CD14-positive monocyte (primary cell): Measurements from ENCODE around the gene AEBP1. TPM values are rescaled to one million over a fixed set of nuclear protein-coding genes. Genes with fewer than 3 reads are reported as not detected.
A peak's percentile ranks its signal among the peaks of the same experiment; 100 is the strongest.
"Not testable (repeated sequence)": the region's sequence is repeated elsewhere in the genome, so short reads cannot be mapped to it uniquely, and the experiment has no call there.

Experiments used
- DNase-seq, 3 donors: peaks; one replicate each; pipeline ENCODE4 v3.0.0-alpha.2; 2011 to 2022
- H2AFZ ChIP-seq: 2 replicates; pipeline ENCODE4 v1.6.0; 2012; ENCODE audit warnings: mild to moderate bottlenecking, low read depth, low read length, inconsistent platforms; ENCODE audit not compliant: insufficient read depth, poor library complexity, severe bottlenecking
- H3K27ac ChIP-seq, 2 donors: 1 replicate in 1 of 2; 2 replicates in 1 of 2; pipeline ENCODE4 v1.5.1; 2012 to 2013; ENCODE audit warnings: low read length in 2 of 2, control low read depth in 1 of 2, inconsistent platforms in 1 of 2, low read depth in 1 of 2, mild to moderate bottlenecking in 1 of 2
- H3K27me3 ChIP-seq, 2 donors: one replicate each; pipeline versions ENCODE4 v1.6.0 to v1.6.1; 2011 to 2013; ENCODE audit warnings: low read length in 2 of 2; ENCODE audit not compliant: control insufficient read depth in 2 of 2, insufficient read depth in 2 of 2
- H3K36me3 ChIP-seq, 2 donors: replicated peaks in 1 of 2; 1 replicate in 1 of 2; 2 replicates in 1 of 2; pipeline versions ENCODE4 v1.5.1 to v1.6.1; 2012 to 2013; ENCODE audit warnings: low read length in 2 of 2, control low read depth in 1 of 2, inconsistent platforms in 1 of 2, mild to moderate bottlenecking in 1 of 2; ENCODE audit not compliant: insufficient read depth in 2 of 2, control insufficient read depth in 1 of 2
- H3K4me1 ChIP-seq, 2 donors: 1 replicate in 1 of 2; 2 replicates in 1 of 2; pipeline versions ENCODE4 v1.5.1 to v1.6.1; 2012 to 2013; ENCODE audit warnings: low read length in 2 of 2, control low read depth in 1 of 2, inconsistent platforms in 1 of 2, mild to moderate bottlenecking in 1 of 2, moderate library complexity in 1 of 2; ENCODE audit not compliant: insufficient read depth in 2 of 2, control insufficient read depth in 1 of 2
- H3K4me2 ChIP-seq: replicated peaks from 2 replicates; pipeline ENCODE3; 2012; ENCODE audit warnings: low read length, moderate library complexity, mild to moderate bottlenecking; ENCODE audit not compliant: poor library complexity, severe bottlenecking; ENCODE audit errors: extremely low read depth
- H3K4me3 ChIP-seq, 3 experiments: fragments of 200-600 bp in 1 of 3; sonication (generic) in 1 of 3; replicated peaks in 1 of 3; 1 replicate in 2 of 3; 2 replicates in 1 of 3; pipeline ENCODE4 v1.5.1; 2011 to 2013; ENCODE audit warnings: low read length in 3 of 3, mild to moderate bottlenecking in 3 of 3, control low read depth in 2 of 3, low read depth in 2 of 3, inconsistent platforms in 1 of 3, moderate library complexity in 1 of 3
- H3K79me2 ChIP-seq: 2 replicates; pipeline ENCODE4 v1.6.0; 2012; ENCODE audit warnings: mild to moderate bottlenecking, control low read depth, inconsistent platforms, low read length, moderate library complexity; ENCODE audit not compliant: insufficient read depth
- H3K9ac ChIP-seq: 2 replicates; pipeline ENCODE4 v1.6.0; 2017; ENCODE audit warnings: low read length, mild to moderate bottlenecking; ENCODE audit not compliant: insufficient read depth, poor library complexity, severe bottlenecking
- H3K9me3 ChIP-seq, 2 donors: replicated peaks in 1 of 2; 1 replicate in 1 of 2; 2 replicates in 1 of 2; pipeline versions ENCODE4 v1.5.1 to v1.6.1; 2012 to 2013; ENCODE audit warnings: low read length in 2 of 2, control low read depth in 1 of 2; ENCODE audit not compliant: control insufficient read depth in 1 of 2, insufficient read depth in 1 of 2
- H4K20me1 ChIP-seq: 2 replicates; pipeline ENCODE4 v1.6.0; 2012; ENCODE audit warnings: mild to moderate bottlenecking, low read length, control low read depth, moderate library complexity; ENCODE audit not compliant: insufficient read depth
- H3K27ac Mint-ChIP-seq, 7 donors: one replicate each; pipeline ENCODE4 v1.8.0; 2020; ENCODE audit warnings: mild to moderate bottlenecking in 7 of 7, mixed read lengths in 7 of 7, moderate library complexity in 6 of 7, inconsistent platforms in 2 of 7
- H3K27me3 Mint-ChIP-seq, 3 donors: one replicate each; pipeline ENCODE4 v1.8.0; 2021 to 2022; ENCODE audit warnings: low read depth in 3 of 3, mild to moderate bottlenecking in 3 of 3, mixed read lengths in 3 of 3, moderate library complexity in 3 of 3, inconsistent platforms in 1 of 3
- H3K36me3 Mint-ChIP-seq, 2 donors: one replicate each; pipeline ENCODE4 v1.8.0; 2020; ENCODE audit warnings: mixed read lengths in 2 of 2, inconsistent platforms in 1 of 2, mild to moderate bottlenecking in 1 of 2
- H3K4me1 Mint-ChIP-seq: one replicate; pipeline ENCODE4 v1.8.0; 2020; ENCODE audit warnings: mild to moderate bottlenecking, mixed read lengths
- H3K4me3 Mint-ChIP-seq, 2 donors: one replicate each; pipeline ENCODE4 v1.8.0; 2020; ENCODE audit warnings: mild to moderate bottlenecking in 2 of 2, mixed read lengths in 2 of 2, moderate library complexity in 1 of 2
- H3K9me3 Mint-ChIP-seq, 7 donors: one replicate each; pipeline ENCODE4 v1.8.0; 2020 to 2022; ENCODE audit warnings: mixed read lengths in 7 of 7, mild to moderate bottlenecking in 6 of 7, moderate library complexity in 6 of 7, inconsistent platforms in 2 of 7
- WGBS: methylation state at CpG from one replicate; pipeline ENCODE4 v1.1.5; 2013; ENCODE audit warnings: missing lambda C conversion rate; ENCODE audit not compliant: insufficient coverage; 5-methylcytosine and 5-hydroxymethylcytosine counted together
- intact Hi-C, 2 donors: fragments of 100-400 bp; cut with micrococcal nuclease; formaldehyde crosslinking; loops; one replicate each; pipeline versions ENCODE4 v1.15.0 to v1.15.1; 2023
- polyA plus RNA-seq, 3 donors: library from polyadenylated mRNA; depleted of rRNA in 1 of 3; unstranded in 2 of 3; stranded (reverse) in 1 of 3; fragments of 300-500 nt in 2 of 3; fragments of >200 nt in 1 of 3; fragmentation: Illumina TruSeq in 2 of 3; gene quantifications; 1 replicate in 2 of 3; 2 replicates in 1 of 3; pipeline ENCODE4 v1.2.3, GENCODE V29; 2012 to 2021
- TF ChIP-seq, protein P1 (sequence below): fragments of 200-600 bp; IDR thresholded peaks from one replicate; pipeline ENCODE4 v1.8.0; 2022; ENCODE audit warnings: antibody characterized with exemption, mild to moderate bottlenecking

AEBP1 gene
- polyA plus RNA-seq, 3 donors: 0.08 TPM; not detected in 2

GRCh38 chr7:44123190-44124003 is 19.3 kb downstream of the AEBP1 start, which contains the start of gene POLD2:
TSS of gene POLD2 (minus strand) at chr7:44123548. CDS start at chr7:44122053, 1,495 bp downstream.
- under 1% methylated on average over 86 of the region's 86 CpGs for WGBS
- TF ChIP-seq, protein P1, sequence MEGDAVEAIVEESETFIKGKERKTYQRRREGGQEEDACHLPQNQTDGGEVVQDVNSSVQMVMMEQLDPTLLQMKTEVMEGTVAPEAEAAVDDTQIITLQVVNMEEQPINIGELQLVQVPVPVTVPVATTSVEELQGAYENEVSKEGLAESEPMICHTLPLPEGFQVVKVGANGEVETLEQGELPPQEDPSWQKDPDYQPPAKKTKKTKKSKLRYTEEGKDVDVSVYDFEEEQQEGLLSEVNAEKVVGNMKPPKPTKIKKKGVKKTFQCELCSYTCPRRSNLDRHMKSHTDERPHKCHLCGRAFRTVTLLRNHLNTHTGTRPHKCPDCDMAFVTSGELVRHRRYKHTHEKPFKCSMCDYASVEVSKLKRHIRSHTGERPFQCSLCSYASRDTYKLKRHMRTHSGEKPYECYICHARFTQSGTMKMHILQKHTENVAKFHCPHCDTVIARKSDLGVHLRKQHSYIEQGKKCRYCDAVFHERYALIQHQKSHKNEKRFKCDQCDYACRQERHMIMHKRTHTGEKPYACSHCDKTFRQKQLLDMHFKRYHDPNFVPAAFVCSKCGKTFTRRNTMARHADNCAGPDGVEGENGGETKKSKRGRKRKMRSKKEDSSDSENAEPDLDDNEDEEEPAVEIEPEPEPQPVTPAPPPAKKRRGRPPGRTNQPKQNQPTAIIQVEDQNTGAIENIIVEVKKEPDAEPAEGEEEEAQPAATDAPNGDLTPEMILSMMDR: no peak
- Histone ChIP-seq H2AFZ (peak within 1 kb of the TSS; percentile 98), H3K9ac (peak within 1 kb of the TSS; percentile 79), H3K36me3 (peaks cover 0 to 9% of the 10 kb centered on the region in 2 donors), H3K4me3 (peak within 1 kb of the TSS; percentile 70 to 90 (median 85)), H4K20me1 (no peaks in the 10 kb centered on the region), H3K4me2 (peak within 1 kb of the TSS; percentile 98), H3K79me2 (peaks cover 13% of the 10 kb centered on the region), H3K4me1 (peaks cover 14 to 16% of the 10 kb centered on the region in 2 donors), H3K27me3 (no peaks in the 10 kb centered on the region), H3K9me3 (no peaks in the 10 kb centered on the region), H3K27ac (peak within 1 kb of the TSS; percentile 14 to 85)
- Mint-ChIP-seq H3K9me3 (peaks cover 0 to 4% (median 0%) of the 10 kb centered on the region in 7 donors), H3K4me1 (peaks cover 15% of the 10 kb centered on the region), H3K36me3 (peaks cover 9 to 19% of the 10 kb centered on the region in 2 donors), H3K4me3 (peak within 1 kb of the TSS; percentile 73 to 94), H3K27me3 (peaks cover 0 to 4% (median 0%) of the 10 kb centered on the region in 3 donors), H3K27ac (peak within 1 kb of the TSS; percentile 70 to 91 (median 78))
- peak; percentile 91 to 94 (median 93) for DNase-seq
- intact Hi-C loops: loop anchor here (5.0 kb wide), 2 partner anchors 41 to 106 kb away; partner anchors contain the start of gene POLM (in 2 of the 2)

DNA sequence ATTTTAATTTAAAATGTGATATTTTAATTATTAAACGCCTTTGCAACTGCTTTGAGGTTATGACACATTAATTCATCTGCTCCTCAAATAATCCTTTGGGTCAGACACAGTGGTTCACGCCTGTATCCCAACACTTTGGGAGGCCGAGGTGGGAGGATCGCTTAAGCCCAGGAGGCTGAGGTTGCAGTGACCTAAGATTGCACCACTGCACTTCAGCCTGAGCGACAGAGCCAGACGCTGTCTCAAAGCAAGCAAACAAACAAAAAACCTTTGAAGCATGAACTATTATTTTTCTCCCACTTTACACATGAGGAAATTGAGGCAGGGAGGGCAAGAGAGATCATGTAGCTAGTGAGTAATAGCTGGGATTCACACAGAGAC is 20.7 kb downstream of the AEBP1 start:
- H3K27me3 Mint-ChIP-seq: peaks cover 0 to 4% (median 0%) of the 10 kb centered on the region in 3 donors
- Histone ChIP-seq H3K27ac (no peak overlapping the region), H3K9me3 (no peaks in the 10 kb centered on the region), H3K27me3 (no peaks in the 10 kb centered on the region), H2AFZ (no peak overlapping the region), H3K4me2 (no peak overlapping the region), H3K9ac (no peak overlapping the region), H3K79me2 (peaks cover 13% of the 10 kb centered on the region), H3K4me1 (peaks cover 14 to 16% of the 10 kb centered on the region in 2 donors), H3K36me3 (peaks cover 0 to 9% of the 10 kb centered on the region in 2 donors), H4K20me1 (no peaks in the 10 kb centered on the region), H3K4me3 (no peak overlapping the region)
- WGBS: no CpG with 5 or more reads among the region's 6 CpGs
- no peak overlapping the region for H3K4me3 Mint-ChIP-seq
- peaks cover 0 to 4% (median 0%) of the 10 kb centered on the region in 7 donors for H3K9me3 Mint-ChIP-seq
- DNase-seq: no peak
- intact Hi-C loops: loop anchor here (5.0 kb wide), 2 partner anchors 43 to 108 kb away; partner anchors contain the start of gene POLM (in 2 of the 2)
- TF ChIP-seq, protein P1: no peak
- H3K27ac Mint-ChIP-seq: no peak overlapping the region
- peaks cover 14% of the 10 kb centered on the region for H3K4me1 Mint-ChIP-seq
- peaks cover 6 to 11% of the 10 kb centered on the region in 2 donors for H3K36me3 Mint-ChIP-seq

DNA sequence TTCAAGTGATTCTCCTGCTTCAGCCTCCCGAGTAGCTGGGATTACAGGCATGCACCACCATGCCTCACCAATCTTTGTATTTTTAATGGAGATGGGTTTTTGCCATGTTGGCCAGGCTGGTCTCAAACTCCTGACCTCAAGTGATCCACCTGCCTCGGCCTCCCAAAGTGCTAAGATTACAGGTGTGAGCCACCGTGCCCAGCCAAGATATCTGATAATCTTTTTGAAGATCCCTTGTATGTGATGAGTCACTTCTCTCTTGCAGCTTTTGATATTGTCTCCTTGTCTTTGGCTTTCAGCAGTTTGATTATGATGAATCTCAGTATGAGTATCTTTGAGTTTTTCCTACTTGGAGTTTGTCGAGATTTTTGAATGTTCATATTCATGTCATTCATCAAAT is 22.4 kb downstream of the AEBP1 start:
- H3K27me3 Mint-ChIP-seq, H3K4me3 ChIP-seq, H3K27ac ChIP-seq, H3K36me3 ChIP-seq, H3K9me3 ChIP-seq, intact Hi-C loops, H3K27ac Mint-ChIP-seq, H3K9ac ChIP-seq, H3K9me3 Mint-ChIP-seq, H4K20me1 ChIP-seq, H3K36me3 Mint-ChIP-seq, H2AFZ ChIP-seq, DNase-seq, H3K4me2 ChIP-seq, H3K27me3 ChIP-seq, H3K4me3 Mint-ChIP-seq: not testable (repeated sequence)
- Histone ChIP-seq H3K4me1 (peaks cover 14 to 16% of the 10 kb centered on the region in 2 donors), H3K79me2 (peaks cover 12% of the 10 kb centered on the region)
- H3K4me1 Mint-ChIP-seq: peaks cover 14% of the 10 kb centered on the region
- 90% methylated on average over 2 of the region's 4 CpGs for WGBS
